Uterus (tissue), 2 donors: ENCODE data around the gene VKORC1L1.
"Not testable (repeated sequence)": the region's sequence is repeated elsewhere in the genome, so short reads cannot be mapped to it uniquely, and the experiment has no call there.

ENCODE experiments used
- CTCF ChIP-seq, 4 experiments: fragments of 200-600 bp in 2 of 4; fragments of 450-650 bp in 2 of 4; sonication (generic) in 2 of 4; IDR thresholded peaks; one replicate each; pipeline ENCODE4 v1.5.1; 2016 to 2019; ENCODE audit warnings: antibody characterized with exemption in 4 of 4, mild to moderate bottlenecking in 2 of 4, moderate library complexity in 1 of 4
- POLR2A ChIP-seq, 2 donors: fragments of 450-650 bp; IDR thresholded peaks; one replicate each; pipeline ENCODE4 v1.6.1; 2016; ENCODE audit warnings: antibody characterized with exemption in 2 of 2, mild to moderate bottlenecking in 1 of 2, moderate library complexity in 1 of 2

GRCh38 chr7:65871451-65871850, 1.4 kb upstream of the VKORC1L1 start:
- not testable (repeated sequence) for TF ChIP-seq CTCF, POLR2A (IDR thresholded peaks at IDR 0.05)
